Measurements from ENCODE around the gene ARFIP1.
"Not testable (repeated sequence)": the region's sequence is repeated elsewhere in the genome, so short reads cannot be mapped to it uniquely, and the experiment has no call there.

The ARFIP1 gene

GRCh38 chr4:152886201-152886600, 106.4 kb downstream of the ARFIP1 start:
- intact Hi-C loops (cut with DNase I), result no loop called here
- DNase-seq, result no peak

GRCh38 chr4:152887981-152888380, 108.2 kb downstream of the ARFIP1 start:
- intact Hi-C loops (cut with DNase I), result no loop called here
- DNase-seq, result no peak

- intact Hi-C loops (cut with DNase I), result no loop called here
- DNase-seq, result no peak
Observed at GRCh38 chr4:152892974-152893373, 113.2 kb downstream of the ARFIP1 start.

GRCh38 chr4:152894673-152895072, 114.9 kb downstream of the ARFIP1 start:
- intact Hi-C loops (cut with DNase I), result no loop called here
- DNase-seq, result no peak

- DNase-seq, result no peak
- intact Hi-C loops (cut with DNase I), result no loop called here
Observed at GRCh38 chr4:152896811-152897210, 117.1 kb downstream of the ARFIP1 start.

GRCh38 chr4:152898133-152898532, 118.4 kb downstream of the ARFIP1 start:
- intact Hi-C loops (cut with DNase I); DNase-seq: not testable (repeated sequence)

- no peak for DNase-seq
- intact Hi-C loops (cut with DNase I), result no loop called here
Observed at GRCh38 chr4:152898606-152899005, 118.9 kb downstream of the ARFIP1 start.

GRCh38 chr4:152900395-152900794, 120.6 kb downstream of the ARFIP1 start:
- no peak for DNase-seq
- intact Hi-C loops (cut with DNase I), result no loop called here

GRCh38 chr4:152901205-152901604, 121.5 kb downstream of the ARFIP1 start:
- DNase-seq, result no peak
- intact Hi-C loops (cut with DNase I), result no loop called here

GRCh38 chr4:152903658-152904057, 123.9 kb downstream of the ARFIP1 start:
- DNase-seq, result no peak
- intact Hi-C loops (cut with DNase I), result no loop called here

GRCh38 chr4:152909901-152910300, 130.1 kb downstream of the ARFIP1 start:
- intact Hi-C loops (cut with DNase I), result no loop called here
- no peak for DNase-seq

GRCh38 chr4:152910521-152910920, 130.8 kb downstream of the ARFIP1 start:
- intact Hi-C loops (cut with DNase I), result no loop called here
- DNase-seq, result no peak

- no peak for DNase-seq
- intact Hi-C loops (cut with DNase I), result no loop called here
Observed at GRCh38 chr4:152917543-152918395, 138.0 kb downstream of the ARFIP1 start.

GRCh38 chr4:152919826-152920225, 140.1 kb downstream of the ARFIP1 start:
- intact Hi-C loops (cut with DNase I), result no loop called here

GRCh38 chr4:152920768-152921167, 141.0 kb downstream of the ARFIP1 start:
- intact Hi-C loops (cut with DNase I), result no loop called here
- no peak for DNase-seq

More at GRCh38 chr4:152919826-152920225, 140.1 kb downstream of the ARFIP1 start:
- DNase-seq, result no peak

GRCh38 chr4:152921284-152921683, 141.5 kb downstream of the ARFIP1 start:
- DNase-seq, result no peak
- intact Hi-C loops (cut with DNase I), result no loop called here

GRCh38 chr4:152925851-152926250, 146.1 kb downstream of the ARFIP1 start:
- intact Hi-C loops (cut with DNase I), result no loop called here
- DNase-seq, result no peak

GRCh38 chr4:152926959-152927358, 147.2 kb downstream of the ARFIP1 start:
- intact Hi-C loops (cut with DNase I), result no loop called here
- no peak for DNase-seq

- no peak for DNase-seq
- intact Hi-C loops (cut with DNase I), result no loop called here
Observed at GRCh38 chr4:152927737-152928136, 148.0 kb downstream of the ARFIP1 start.

- intact Hi-C loops (cut with DNase I), result no loop called here
- no peak for DNase-seq
Observed at GRCh38 chr4:152928286-152928685, 148.5 kb downstream of the ARFIP1 start.

GRCh38 chr4:152929888-152930287, 150.1 kb downstream of the ARFIP1 start:
- no peak for DNase-seq

GRCh38 chr4:152935143-152935542, 155.4 kb downstream of the ARFIP1 start:
- DNase-seq, result no peak
- intact Hi-C loops (cut with DNase I), result no loop called here

More at GRCh38 chr4:152929888-152930287, 150.1 kb downstream of the ARFIP1 start:
- intact Hi-C loops (cut with DNase I), result no loop called here

Measured in posterior cingulate gyrus (tissue), 11 donors.